ENCODE results near the gene GBX1.

GRCh38 chr7:151118108-151119054 lies 49.1 kb downstream of the GBX1 start:
- TF ChIP-seq ATF2 (CRISPR knock-in tag; IDR thresholded peaks at IDR 0.05; ENCODE audit: borderline replicate concordance, low read depth) (no peak), HMGXB4 (CRISPR knock-in tag; IDR thresholded peaks at IDR 0.05) (no peak), NR3C1 (CRISPR knock-in tag; conservative IDR thresholded peaks at IDR 0.05; ENCODE audit: low read depth) (no peak), E2F1 (CRISPR knock-in tag; IDR thresholded peaks at IDR 0.05) (no peak), NR2C2 (CRISPR knock-in tag; IDR thresholded peaks at IDR 0.05) (no peak)
- TF ChIP-seq, protein P1, sequence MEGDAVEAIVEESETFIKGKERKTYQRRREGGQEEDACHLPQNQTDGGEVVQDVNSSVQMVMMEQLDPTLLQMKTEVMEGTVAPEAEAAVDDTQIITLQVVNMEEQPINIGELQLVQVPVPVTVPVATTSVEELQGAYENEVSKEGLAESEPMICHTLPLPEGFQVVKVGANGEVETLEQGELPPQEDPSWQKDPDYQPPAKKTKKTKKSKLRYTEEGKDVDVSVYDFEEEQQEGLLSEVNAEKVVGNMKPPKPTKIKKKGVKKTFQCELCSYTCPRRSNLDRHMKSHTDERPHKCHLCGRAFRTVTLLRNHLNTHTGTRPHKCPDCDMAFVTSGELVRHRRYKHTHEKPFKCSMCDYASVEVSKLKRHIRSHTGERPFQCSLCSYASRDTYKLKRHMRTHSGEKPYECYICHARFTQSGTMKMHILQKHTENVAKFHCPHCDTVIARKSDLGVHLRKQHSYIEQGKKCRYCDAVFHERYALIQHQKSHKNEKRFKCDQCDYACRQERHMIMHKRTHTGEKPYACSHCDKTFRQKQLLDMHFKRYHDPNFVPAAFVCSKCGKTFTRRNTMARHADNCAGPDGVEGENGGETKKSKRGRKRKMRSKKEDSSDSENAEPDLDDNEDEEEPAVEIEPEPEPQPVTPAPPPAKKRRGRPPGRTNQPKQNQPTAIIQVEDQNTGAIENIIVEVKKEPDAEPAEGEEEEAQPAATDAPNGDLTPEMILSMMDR (IDR thresholded peaks at IDR 0.05), result no peak
